Muscle of back (tissue), 11 donors: Measurements from ENCODE around the gene PHOSPHO1. TPM values are rescaled to one million over a fixed set of nuclear protein-coding genes. Genes with fewer than 3 reads are reported as not detected.

Experiments used
- DNase-seq, 3 donors: peaks; one replicate each; pipeline versions ENCODE4 v3.0.0 to v3.0.0-alpha.2; 2013
- polyA plus RNA-seq, 10 donors: library from polyadenylated mRNA; unstranded; fragments of 120-200 nt; gene quantifications; one replicate each; pipeline ENCODE4 v1.2.1, GENCODE V29; 2013; ENCODE audit not compliant: insufficient read length in 10 of 10

Gene PHOSPHO1
- polyA plus RNA-seq, 10 donors, result 9.0 to 22.6 (median 15.4) TPM

DNA sequence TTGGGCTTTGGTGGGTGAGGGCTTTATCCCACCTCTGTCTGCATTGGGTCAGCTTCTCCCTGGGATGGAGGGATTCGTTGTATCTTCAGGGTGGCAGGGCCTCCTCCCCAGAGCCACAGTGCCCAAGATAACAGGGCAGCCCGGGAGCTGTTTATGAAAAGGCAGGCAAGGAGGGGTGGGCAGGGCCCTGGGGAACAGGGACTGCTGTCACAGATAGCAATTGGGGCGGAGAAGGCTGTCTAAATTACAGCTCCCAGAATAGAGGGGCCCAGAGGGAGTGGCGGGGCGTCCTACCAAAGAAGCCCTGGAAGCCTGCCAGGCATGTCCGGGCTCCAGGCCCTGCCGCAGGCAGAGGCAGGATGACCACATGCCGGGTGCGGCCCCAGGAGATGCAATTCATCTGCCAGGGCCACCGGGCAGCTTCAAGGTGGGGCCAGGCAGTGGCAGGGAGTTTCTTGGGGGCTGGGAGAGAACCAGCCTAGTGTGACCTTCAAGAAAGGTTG is 18.8 kb upstream of the PHOSPHO1 start:
- DNase-seq, result peak in 2 of 3 donors; percentile 48 to 51

DNA sequence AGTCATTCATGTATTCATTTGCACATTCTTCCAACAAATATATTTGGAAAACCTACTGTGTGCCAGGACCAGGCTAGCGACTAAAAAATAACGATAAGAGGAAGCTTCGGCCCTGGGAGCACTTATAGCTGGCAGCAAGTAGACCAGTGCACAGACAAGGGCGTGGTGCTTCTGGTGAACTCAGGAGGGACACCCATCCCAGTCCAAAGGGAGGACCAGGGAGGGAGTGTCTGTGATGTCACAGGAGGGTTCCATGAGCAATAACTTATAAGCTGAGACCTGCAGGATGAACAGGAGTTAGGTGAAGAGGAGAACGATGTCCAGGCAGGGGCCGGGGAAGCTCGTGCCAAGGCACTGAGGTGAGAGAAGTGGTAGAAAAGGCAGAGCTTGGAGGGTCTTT is 17.4 kb upstream of the PHOSPHO1 start:
- DNase-seq, result no peak

DNA sequence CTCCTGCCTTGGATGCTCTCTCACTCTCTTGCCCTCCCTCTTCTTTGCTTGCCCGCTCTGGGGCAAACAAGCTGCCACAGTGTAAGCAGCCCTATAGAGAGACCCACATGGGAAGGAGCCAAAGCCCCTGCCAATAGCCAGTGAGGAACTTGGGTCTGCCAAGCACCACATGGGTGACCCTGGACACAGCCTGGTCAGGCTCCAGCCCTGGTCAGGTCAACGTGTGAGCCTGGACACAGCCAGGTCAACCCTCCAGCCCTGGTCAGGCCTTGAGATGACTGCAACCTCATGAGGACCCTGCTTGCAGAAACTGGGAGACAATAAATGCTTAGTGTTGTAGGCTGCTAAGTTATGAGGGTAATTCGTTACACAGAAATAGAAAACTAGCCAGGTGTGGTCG is 14.3 kb upstream of the PHOSPHO1 start:
- DNase-seq, result no peak

DNA sequence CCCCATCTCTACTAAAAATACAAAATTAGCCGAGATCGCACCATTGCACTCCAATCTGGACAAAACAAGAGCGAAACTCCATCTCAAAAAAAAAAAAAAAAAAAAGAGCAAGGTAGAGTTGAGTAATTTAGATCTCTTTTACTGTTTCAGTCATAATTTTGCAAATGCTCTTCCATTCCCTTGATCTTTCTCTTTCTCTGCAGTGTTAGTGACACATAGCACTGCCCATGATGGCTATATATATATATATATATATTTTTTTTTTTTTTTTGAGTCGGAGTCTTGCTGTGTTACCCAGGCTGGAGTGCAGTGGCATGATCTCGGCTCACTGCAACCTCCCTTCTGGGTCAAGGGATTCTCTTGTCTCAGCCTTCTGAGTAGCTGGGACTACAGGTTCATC is 12.2 kb upstream of the PHOSPHO1 start:
- DNase-seq, result no peak

DNA sequence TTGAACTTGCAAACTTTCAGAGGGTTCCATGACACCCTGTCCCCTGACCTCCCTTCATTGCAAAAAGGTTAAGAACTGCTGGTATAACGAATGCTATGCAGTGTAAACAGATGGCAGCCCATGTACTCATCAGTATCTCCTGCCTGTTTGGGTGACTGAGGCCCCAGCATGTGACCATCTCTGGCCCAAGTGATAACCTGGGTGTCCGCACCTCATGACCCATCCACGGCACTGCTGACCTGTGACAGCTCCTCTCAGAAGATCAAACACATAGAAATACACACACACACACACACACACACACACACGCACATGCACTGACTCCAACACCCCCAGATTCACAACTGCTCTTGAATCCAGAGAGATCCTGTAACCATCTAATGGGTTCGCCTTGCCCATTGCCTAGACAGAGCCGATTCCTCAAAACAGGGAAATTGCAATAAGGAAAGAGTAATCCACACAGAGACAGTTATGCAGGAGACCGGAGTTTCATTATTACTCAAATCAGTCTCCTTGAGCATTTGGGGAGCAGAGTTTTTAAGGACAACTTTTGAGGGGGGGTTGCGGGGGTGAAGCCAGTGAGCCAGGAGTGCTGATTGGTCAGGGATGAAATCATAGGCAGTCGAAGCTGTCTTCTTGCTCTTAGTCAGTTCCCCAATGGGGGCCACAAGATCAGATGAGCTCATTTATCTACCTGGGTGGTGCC is 11.3 kb upstream of the PHOSPHO1 start:
- no peak for DNase-seq

DNA sequence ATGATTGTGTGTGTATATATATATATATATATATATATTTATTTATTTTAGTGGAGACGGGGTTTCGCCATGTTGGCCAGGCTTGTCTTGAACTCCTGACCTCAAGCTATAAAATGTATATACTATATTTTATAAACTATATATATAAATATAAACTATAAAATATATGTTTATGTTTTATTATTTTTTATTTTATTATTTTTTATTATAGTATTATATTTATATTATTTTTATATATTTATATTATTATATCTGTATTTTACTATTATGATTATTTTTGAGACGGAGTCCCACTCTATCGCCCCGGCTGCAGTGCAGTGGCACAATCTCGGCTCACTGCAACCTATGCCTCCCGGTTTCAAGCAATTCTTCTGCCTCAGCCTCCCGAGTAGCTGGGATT is 10.5 kb upstream of the PHOSPHO1 start:
- no peak for DNase-seq

DNA sequence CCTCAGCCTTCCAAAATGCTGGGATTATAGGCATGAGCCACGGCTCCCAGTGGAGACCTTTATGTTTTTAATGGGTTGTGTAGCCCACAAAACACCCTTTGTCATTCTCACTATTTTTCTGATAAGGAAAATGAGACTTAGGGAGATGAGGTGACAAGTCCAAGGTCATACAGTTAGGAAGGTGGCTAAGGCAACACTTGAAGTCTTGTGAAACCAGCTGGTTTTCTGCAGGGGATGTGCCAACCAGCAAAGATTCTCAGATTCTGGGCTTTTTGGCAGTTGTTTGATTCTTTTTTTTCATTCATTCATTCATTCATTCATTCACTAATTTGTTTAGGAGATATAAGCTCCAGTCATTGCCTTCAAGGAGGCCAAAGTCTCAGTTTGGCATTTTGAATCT is 10.0 kb upstream of the PHOSPHO1 start:
- no peak for DNase-seq

DNA sequence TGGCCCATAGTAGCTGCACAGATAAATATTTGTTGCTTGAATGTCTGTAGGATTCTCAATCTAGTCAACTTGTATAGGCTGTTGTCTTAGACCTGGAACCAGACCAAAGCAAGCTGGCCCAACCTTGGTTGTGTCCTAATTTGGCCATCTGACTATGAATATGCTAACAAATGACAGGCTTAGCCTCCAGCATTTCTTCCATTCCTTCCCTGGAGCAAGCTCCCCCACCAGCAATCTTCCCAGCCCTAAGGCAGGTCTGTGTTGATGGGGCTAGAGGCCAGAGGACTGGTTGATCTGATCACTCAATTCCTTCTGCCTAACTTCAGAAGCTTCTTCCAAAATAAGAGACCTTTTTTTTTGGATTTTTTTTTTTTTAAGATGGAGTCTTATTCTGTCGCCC is 9.4 kb upstream of the PHOSPHO1 start:
- no peak for DNase-seq

DNA sequence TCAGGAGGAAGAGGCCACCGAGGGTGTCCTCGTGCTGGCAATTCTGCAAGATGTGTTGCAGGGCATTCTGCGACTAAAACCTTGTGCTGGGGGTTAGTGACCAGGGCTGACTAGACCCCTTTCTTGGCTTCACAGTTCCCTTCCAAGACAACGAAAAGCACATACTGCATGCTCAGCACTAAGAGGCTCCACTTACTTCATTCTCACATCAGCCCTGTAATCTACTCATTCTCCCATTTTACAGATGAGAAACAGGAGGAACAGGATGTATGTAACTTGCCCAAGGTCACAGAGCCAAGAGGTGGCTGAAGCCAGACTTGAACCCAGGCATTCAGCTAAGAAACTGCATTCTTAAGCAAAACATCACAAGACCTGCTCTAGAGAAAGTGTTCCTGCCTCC is 5.3 kb upstream of the PHOSPHO1 start:
- DNase-seq, result no peak

DNA sequence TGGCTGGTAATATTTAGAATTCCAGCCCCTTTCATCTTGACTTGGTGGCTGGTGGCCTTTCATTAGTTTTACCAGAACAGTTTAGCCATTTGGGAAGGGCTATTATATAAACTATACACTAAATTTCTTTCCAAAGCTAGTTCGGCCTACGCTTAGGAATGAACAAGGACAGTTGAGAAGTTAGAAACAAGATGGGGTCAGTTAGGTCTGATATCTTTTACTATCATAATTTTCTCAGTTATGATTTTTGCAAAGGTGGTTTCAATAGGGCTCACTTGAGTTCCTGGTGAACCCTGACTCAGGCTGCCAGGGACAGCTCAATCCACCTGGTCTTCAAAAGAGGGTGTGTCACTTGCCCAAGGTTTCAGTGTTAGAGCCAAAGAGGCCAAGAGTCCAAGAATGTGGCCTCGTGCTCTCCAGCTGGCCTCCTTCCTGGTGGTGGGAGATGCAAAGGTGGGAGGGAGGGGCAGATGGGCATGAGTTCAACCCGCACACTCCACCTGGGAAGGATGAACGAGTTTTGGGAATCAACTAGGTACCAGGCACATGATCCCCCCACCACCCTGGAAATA is 4.0 kb upstream of the PHOSPHO1 start:
- no peak for DNase-seq

DNA sequence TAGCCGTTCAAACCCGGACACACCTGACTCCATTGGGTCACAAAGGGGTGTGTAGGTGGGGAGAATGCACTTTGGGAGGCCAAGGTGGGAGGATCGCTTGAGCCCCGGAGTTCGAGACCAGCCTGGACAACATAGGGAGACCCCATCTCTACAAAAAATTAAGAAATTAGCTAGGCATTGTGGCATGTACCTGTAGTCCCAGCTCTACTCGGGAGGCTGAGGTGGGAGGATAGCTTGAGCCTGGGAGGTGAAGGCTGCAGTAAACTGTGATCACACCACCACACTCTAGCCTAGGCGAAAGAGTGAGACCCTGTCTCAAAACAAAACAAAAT is 942 bp upstream of the PHOSPHO1 start:
- DNase-seq, result peak in 1 of 3 donors; percentile 0

DNA sequence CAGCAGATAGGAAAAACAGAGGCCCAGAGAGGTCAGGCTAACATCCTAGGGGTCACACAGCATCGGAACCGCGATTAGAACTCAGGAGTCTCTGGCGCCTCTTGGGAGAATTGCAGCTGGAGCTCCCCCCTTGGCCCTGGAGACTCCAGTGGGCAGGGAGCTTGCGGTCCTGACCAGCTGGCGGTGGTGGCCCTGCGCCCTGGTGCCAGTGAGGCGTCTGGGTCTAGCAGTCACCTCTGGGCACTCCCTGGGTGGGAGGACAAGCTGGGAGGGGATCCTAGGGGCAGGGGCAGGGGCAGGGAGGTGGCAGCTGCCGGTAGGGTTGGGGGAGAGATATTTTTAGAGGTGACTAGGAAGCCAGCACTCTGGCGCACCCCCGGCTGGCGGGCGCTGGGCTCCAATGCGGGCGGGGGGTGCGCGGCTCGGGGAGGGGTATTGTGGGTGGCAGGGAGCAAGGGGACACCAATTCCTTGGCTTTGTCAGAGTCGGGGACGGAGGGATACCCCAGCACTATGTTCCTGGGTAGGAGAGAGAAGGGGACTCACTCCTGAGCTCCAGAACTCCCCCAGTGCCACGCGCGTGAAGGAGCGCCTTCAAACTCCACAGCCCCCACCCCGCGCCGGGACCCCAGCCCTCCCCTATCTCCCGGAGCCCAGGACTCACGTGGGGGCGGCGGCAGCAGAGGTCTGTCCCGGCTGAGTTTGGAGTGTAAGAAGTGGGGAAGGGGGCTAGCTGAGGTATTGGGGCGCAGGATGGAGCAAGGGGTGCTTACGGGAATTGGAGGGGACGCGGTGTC is 584 bp downstream of the PHOSPHO1 start:
- DNase-seq, result peak in 1 of 3 donors; percentile 14

DNA sequence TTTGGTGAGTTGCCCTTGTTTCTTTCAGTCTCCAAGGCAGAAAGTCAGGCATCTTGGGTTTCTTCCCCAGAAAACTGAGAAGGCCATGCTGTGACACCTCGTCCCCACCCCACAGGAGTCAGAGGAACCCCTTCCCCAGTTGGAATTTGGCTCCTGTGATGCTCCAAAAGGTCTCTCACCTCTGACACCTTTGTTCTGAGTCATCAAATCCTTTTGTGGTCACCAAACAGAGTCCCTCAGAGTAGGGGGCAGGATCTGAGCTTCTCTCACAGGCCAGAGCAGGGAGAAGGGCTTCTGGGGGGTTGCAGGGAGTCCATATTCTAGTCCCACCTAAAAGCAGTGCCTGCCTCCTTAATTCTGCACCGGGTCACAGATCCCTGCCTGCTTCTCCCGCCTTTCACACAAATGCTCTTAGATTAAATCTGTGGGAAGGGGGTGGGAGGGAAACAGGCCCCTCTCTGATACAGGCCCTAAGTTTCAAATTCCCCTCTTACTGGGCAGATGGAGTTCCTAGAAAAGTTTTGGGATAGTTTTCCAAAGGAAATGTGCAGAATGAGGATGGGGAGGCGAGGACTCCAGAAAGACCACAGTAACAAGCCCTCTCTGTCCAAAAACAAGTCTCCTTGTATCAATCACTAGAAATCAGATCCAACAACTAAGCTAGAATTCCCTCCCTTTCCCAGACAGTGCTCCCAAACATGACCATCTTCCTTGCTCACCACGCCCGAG is 1.3 kb downstream of the PHOSPHO1 start:
- peak in 1 of 3 donors; percentile 3 for DNase-seq

DNA sequence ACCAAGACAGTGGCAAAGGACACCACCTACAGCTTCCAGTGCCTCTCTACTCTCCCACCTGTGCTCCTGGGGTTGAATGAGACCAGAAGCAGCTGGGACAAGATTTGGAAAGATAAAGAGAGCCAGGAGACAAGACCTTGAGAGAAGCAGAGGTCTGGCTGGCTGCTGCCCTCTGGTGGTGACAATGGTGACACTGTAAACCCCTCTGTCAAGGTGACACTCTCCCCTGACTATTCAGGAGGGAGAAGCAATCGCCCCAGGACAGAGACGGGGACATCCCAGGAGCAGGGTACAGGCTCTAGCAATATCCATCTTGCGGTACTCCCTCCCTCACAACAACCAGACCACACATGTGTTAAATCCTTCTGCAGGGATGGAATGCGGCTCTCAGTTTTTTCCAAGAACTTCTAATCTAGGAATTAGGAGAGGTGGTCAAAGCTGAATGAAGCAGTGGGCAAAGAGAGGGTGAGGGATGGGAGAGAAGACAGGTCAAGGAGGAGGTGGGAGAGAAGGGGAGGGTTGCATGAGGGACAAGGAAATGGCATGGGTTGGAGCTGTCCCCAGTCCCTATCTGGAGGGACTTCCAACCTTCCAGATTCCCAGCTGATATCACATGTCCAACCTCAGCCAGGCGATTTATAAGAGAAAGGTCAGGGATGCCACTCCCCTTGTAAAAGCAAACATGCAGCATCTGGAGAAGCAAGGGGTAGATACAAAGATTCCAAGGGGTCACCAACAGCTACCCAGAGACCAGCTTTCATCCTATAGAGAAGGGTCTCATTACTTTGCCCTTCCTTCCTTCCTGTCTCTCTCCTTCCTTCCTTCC is 2.9 kb downstream of the PHOSPHO1 start:
- DNase-seq, result peak in 2 of 3 donors; percentile 63 to 78

DNA sequence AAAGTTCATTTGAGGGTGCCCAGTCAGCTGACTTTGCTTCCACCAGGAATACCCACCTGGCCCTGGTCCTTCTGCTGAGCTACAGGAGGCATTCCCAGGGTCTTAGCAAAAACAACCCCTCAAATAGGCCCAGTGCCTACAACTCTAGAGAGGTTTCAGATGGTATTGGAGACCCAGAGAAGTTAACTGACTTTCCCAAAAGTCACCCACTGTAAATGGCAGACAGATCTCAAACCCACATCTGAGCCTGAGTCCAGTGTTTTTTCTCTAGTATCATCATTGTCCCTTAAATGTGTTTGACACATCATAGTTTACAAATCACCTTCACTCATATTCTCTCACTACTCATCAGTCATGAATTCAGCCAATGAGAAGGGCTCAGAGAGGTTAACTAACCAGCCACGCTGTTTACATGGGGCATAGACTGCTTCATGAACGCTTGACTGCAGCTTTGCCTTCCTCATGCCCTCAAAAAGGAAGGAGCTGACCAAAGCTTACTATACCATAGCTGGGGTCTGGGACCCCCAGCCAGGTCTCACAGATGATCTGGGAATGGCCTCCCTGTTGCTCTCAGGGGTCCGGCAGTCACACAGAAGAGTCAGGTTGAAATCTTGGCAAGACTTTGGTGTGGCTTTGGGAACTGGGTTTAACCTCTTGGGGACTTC is 3.7 kb downstream of the PHOSPHO1 start:
- DNase-seq, result no peak

DNA sequence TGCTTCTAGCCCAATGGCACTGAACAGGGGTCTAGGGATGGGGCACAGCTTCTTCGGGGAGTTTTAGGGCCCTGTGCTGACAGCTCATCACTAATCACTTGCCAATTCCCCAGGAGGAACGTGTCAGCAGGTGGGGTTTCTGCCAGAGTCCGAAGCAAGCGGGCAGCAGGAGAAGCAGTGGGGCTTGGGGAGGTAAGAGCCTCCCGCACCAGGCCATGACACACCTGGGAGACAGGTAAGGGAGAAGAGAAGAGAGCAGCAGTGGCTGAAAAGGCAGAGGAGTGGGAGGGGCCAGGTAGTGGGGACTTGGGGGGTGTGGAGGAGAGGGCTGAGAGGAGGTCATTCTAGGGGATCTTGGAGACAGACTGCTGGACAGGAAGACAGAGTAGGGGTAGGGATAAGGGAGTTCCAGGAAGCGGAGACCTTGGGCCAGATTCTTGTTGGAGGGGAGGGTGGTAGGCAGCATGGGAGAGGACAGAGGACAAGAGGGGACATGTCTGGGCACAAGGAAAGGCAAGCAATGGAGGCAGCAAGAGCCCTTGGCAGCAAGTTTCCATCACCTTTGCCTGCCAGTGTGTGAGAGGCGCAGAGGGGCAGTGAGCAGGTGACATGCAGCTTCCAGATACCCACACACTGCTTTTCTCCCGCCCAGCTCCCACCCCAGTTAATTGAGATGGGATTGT is 4.9 kb downstream of the PHOSPHO1 start:
- DNase-seq, result no peak

DNA sequence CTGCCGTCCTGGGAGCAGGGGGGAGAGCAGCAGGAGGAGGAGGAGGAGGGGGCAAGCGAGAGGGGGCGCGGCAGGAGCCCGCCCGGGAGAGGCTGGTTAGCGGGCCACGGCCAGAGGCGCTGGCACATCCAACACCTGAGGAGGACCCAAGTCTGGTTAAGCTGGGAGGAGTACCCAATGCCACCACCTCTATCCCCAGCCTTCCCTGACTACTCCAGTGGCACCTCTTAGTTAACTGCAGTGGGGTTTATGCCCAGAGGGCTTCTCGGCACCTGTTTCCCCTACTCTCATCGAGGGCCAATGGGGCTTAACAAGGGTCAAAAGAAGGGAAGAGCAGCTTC is 5.6 kb downstream of the PHOSPHO1 start:
- DNase-seq, result no peak

DNA sequence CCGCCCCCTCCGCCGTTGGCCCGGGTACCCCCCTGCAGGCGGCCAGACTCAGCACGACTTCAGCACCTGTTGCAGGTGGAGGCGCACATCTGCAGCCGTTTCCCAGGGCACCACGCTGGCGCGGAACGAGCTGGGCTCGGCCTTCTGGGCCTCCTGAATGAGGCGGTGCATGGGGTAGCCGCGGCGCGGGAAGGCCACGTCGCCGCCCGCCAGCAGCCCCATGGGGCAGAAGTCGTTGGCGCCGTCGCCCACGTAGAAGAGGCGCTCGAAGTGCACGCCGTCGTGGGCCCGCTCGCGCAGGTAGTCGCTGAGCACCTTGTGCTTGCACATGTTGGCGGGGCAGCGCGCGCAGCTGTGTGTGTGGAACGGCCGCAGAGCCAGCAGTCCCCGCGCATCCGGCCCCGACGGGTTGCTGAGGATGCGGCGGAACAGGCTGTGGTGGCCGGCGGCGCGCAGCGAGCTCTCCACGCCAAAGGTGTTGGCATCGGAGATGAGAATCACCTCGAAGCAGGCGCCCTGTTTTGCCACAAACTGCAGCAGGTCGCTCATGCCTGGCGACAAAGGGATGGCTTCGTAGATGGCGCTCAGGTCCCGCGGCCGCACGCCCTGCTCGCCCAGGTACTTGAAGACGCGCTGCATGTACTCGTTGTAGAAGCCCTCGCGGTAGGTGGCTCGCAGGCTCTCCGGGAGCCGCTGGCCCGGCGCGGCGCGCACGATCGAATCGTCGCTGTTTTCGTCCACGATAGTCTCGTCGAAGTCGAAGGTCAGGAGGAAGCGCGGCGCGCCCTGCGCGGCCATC is 6.2 kb downstream of the PHOSPHO1 start:
- DNase-seq, result peak in 1 of 3 donors; percentile 41

DNA sequence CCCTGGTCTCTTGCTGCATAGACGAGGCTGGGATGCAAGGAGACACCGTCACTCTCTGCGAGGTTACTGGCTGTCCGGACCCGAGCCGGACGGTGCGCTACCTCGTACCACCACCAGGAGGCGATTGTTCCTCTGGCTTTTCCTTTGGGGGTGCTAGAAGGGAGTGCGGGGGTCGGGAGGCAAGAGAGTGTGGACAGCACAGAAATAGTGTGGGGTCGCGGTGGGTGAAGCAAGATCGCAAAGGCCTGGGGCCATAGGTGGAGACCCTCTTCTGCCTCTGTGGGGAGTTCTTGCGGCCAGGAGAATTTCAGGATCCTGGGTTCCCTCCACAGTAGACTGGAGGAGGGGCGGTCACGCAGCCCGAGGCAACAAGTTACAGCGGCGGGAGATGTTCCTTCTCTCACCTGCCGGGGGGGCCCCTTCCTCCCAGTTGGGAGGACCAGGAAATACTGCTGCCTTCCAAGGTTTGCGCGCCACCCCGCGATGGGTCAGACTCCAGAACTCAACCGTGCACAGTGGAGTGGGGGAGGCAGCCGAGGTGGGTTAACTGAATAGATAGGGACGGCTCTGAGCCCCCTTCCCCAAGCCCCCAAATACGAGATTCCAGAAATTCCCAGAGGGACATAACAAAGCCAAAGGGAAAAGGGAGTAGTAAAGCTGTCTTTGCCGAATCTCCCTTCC is 6.9 kb downstream of the PHOSPHO1 start:
- peak in 1 of 3 donors; percentile 60 for DNase-seq
